Nephron progenitor cell (in vitro differentiated cells): ENCODE results near the gene GPR161.
"Not testable (repeated sequence)": the region's sequence is repeated elsewhere in the genome, so short reads cannot be mapped to it uniquely, and the experiment has no call there.

Experiments used
- DNase-seq: peaks from one replicate; pipeline ENCODE4 v3.0.0; 2021
- H3K27ac Mint-ChIP-seq: 2 replicates; pipeline ENCODE4 v1.8.0; 2021; ENCODE audit warnings: mild to moderate bottlenecking, moderate library complexity, mixed read lengths
- H3K27me3 Mint-ChIP-seq: 2 replicates; pipeline ENCODE4 v1.8.0; 2021; ENCODE audit warnings: mild to moderate bottlenecking, low read depth, mixed read lengths; ENCODE audit not compliant: poor library complexity
- H3K36me3 Mint-ChIP-seq: 2 replicates; pipeline ENCODE4 v1.8.0; 2021; ENCODE audit warnings: low read depth, mixed read lengths
- H3K4me1 Mint-ChIP-seq: 2 replicates; pipeline ENCODE4 v1.8.0; 2021; ENCODE audit warnings: mixed read lengths
- H3K4me3 Mint-ChIP-seq: 2 replicates; pipeline ENCODE4 v1.8.0; 2021; ENCODE audit warnings: mild to moderate bottlenecking, moderate library complexity, mixed read lengths
- H3K9me3 Mint-ChIP-seq: 2 replicates; pipeline ENCODE4 v1.8.0; 2021; ENCODE audit warnings: mild to moderate bottlenecking, moderate library complexity, mixed read lengths
- TF ChIP-seq, protein P1 (sequence below): fragments of 200-600 bp; sonication (generic); IDR thresholded peaks from 2 replicates; pipeline ENCODE4 v1.5.0; 2021; ENCODE audit warnings: antibody characterized with exemption

The GPR161 gene

DNA sequence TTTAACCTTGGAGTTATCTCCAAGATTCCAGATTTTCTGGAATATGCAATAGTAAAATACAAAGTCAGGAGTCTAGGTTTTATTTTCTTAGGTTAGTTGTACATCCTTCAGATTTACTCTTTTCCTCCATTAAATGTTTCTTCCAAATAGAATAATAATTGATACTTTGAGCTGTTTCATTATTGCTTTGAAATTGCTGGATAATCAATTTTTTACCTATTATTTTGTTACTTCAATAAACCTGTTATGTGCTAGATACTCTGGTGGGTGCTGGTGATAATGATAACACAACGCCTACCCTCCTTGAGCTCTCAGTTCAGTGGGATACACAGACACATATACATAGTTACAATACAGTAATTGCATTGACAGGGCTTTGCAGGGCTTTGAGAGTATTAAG, 79.4 kb downstream of the GPR161 start:
- peaks cover 5% of the 10 kb centered on the region for H3K9me3 Mint-ChIP-seq
- no peak overlapping the region for H3K4me3 Mint-ChIP-seq
- DNase-seq = no peak
- H3K27ac Mint-ChIP-seq = no peak overlapping the region
- no peaks in the 10 kb centered on the region for H3K4me1 Mint-ChIP-seq
- TF ChIP-seq, protein P1, sequence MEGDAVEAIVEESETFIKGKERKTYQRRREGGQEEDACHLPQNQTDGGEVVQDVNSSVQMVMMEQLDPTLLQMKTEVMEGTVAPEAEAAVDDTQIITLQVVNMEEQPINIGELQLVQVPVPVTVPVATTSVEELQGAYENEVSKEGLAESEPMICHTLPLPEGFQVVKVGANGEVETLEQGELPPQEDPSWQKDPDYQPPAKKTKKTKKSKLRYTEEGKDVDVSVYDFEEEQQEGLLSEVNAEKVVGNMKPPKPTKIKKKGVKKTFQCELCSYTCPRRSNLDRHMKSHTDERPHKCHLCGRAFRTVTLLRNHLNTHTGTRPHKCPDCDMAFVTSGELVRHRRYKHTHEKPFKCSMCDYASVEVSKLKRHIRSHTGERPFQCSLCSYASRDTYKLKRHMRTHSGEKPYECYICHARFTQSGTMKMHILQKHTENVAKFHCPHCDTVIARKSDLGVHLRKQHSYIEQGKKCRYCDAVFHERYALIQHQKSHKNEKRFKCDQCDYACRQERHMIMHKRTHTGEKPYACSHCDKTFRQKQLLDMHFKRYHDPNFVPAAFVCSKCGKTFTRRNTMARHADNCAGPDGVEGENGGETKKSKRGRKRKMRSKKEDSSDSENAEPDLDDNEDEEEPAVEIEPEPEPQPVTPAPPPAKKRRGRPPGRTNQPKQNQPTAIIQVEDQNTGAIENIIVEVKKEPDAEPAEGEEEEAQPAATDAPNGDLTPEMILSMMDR = no peak
- no peaks in the 10 kb centered on the region for H3K27me3 Mint-ChIP-seq
- peaks cover 27% of the 10 kb centered on the region for H3K36me3 Mint-ChIP-seq

DNA sequence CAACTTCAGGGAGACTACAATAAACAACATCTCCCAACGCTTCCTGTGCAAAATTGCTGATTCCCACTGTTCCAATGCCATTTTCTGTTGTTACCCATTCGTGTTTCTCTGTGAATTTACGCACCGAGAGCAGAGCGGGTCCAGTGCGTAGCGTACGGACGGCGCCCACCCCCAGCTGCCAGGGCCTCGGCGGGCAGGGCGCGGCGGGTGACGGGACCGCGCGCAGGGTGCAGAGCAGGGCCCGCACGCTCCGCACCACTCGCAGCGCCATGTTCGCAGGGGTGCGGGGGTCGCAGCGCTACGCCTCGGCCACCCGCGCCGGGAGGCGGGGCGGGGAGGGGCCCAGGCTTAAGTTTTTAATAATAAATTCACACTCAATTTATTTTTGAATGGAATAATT, 80.6 kb downstream of the GPR161 start:
- not testable (repeated sequence) for H3K27ac Mint-ChIP-seq, H3K4me3 Mint-ChIP-seq
- H3K36me3 Mint-ChIP-seq = peaks cover 27% of the 10 kb centered on the region

DNA sequence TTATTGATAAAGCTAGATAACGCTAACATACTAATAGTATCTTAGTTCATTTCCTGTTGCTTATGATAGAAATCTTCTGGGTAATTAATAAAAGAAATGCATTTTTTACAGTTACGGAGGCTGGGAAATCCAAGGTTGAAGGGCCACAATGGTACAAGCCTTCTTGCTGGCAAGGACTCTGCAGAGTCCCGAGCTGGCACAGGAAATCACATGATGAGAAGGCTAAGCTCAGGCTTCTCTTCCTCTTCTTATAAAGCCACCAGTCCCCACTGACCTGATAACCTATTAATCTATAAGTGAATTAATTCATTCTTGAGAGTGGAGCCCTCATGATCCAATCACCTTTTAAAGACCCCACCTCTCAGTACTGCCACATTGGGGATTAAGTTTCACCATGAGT, 82.6 kb downstream of the GPR161 start:
- TF ChIP-seq, protein P1 = no peak
- DNase-seq = no peak

More for the DNA sequence above, 80.6 kb downstream of the GPR161 start:
- not testable (repeated sequence) for H3K27me3 Mint-ChIP-seq, H3K9me3 Mint-ChIP-seq, DNase-seq, H3K4me1 Mint-ChIP-seq

DNA sequence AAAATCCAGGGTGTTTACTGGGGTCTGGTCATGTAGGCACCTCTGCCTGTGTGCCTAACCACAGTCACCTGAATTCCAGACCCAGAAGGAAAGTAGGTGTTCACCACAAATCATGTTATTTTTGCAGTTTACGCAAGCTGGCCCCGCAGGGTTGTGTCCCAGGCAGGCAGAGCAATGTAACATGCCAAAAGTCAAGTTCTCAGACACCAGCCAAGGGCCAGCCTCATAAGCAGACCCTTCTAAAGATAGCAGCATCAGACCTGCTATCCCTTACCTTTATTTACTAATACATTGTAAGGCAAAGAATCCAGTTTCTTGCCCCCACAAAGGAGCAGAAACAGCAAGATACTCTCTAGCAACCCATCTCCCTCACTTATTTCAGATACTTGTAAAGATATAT, 83.0 kb downstream of the GPR161 start:
- H3K36me3 Mint-ChIP-seq = peaks cover 19% of the 10 kb centered on the region
- no peak overlapping the region for H3K27ac Mint-ChIP-seq
- H3K4me1 Mint-ChIP-seq = no peaks in the 10 kb centered on the region
- peaks cover 5% of the 10 kb centered on the region for H3K9me3 Mint-ChIP-seq
- DNase-seq = no peak
- no peak overlapping the region for H3K4me3 Mint-ChIP-seq
- no peaks in the 10 kb centered on the region for H3K27me3 Mint-ChIP-seq
- TF ChIP-seq, protein P1 = no peak

More for the DNA sequence above, 82.6 kb downstream of the GPR161 start:
- peaks cover 15% of the 10 kb centered on the region for H3K36me3 Mint-ChIP-seq
- no peak overlapping the region for H3K4me3 Mint-ChIP-seq
- H3K27me3 Mint-ChIP-seq = no peaks in the 10 kb centered on the region
- H3K4me1 Mint-ChIP-seq = no peaks in the 10 kb centered on the region
- peaks cover 5% of the 10 kb centered on the region for H3K9me3 Mint-ChIP-seq
- H3K27ac Mint-ChIP-seq = no peak overlapping the region

DNA sequence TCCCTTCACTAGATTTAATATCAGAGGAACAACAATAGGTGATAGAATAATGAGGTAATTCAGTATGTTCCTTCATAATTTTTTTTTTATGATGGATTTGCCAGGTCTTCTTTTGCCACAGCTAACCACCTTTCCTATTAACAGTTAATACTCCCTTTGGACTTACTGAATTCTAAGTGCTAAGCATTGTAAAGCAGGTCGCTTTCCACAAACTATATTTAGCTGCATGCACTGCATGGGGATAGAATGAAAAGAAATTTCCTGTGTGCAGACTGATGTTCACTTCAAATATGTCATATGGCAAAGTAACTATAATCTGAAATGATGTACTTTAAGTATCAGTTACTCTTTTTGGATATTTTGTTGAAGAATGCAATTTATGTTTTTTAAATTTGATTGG, 85.8 kb downstream of the GPR161 start:
- Mint-ChIP-seq H3K27ac (no peak overlapping the region), H3K9me3 (peaks cover 3% of the 10 kb centered on the region), H3K27me3 (no peaks in the 10 kb centered on the region), H3K36me3 (peaks cover 15% of the 10 kb centered on the region), H3K4me1 (no peaks in the 10 kb centered on the region), H3K4me3 (no peak overlapping the region)
- TF ChIP-seq, protein P1 = no peak
- DNase-seq = no peak

DNA sequence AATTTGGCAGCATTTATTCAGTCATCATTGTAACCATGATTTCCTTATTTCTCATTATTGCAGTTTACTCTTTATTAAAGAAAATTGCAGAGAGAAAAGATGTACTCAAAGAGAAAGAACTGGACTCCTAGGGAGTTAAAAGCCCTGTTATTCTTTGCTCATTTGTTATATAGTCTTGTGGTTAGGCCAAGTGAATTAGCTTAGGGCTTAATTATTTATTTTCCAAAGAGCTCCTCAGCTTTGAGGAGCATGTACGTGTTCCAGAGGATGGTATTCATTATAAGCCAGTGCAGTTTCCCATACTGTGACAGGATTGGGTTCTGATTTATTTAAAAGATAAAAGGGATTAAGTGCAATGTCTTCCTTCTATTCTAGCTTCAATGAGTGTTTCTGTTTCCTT, 86.4 kb downstream of the GPR161 start:
- peaks cover 15% of the 10 kb centered on the region for H3K36me3 Mint-ChIP-seq
- H3K4me3 Mint-ChIP-seq = no peak overlapping the region
- DNase-seq = no peak
- no peaks in the 10 kb centered on the region for H3K27me3 Mint-ChIP-seq
- H3K27ac Mint-ChIP-seq = no peak overlapping the region
- TF ChIP-seq, protein P1 = no peak
- H3K4me1 Mint-ChIP-seq = no peaks in the 10 kb centered on the region
- no peaks in the 10 kb centered on the region for H3K9me3 Mint-ChIP-seq
